Cerebellar nuclear complex (tissue), 1 donor: ENCODE results near the gene TFAP2A.

Source experiments
- DNase-seq, 2 experiments: peaks; one replicate each; lab custom pipeline; 2025; lab: John Stamatoyannopoulos, UW

TFAP2A gene

GRCh38 chr6:10399451-10399850, 15.4 kb downstream of the TFAP2A start:
- DNase-seq: no peak

GRCh38 chr6:10398446-10399218, 16.2 kb downstream of the TFAP2A start:
- no peak for DNase-seq

- DNase-seq: no peak
These were observed 17.0 kb downstream of the TFAP2A start for GRCh38 chr6:10397756-10398445.

- no peak for DNase-seq
These were observed 18.1 kb downstream of the TFAP2A start for GRCh38 chr6:10396785-10397184.

GRCh38 chr6:10395704-10396546, 18.9 kb downstream of the TFAP2A start:
- no peak for DNase-seq

GRCh38 chr6:10395171-10395703, 19.6 kb downstream of the TFAP2A start:
- no peak for DNase-seq

- DNase-seq: no peak
These were observed 21.2 kb downstream of the TFAP2A start for GRCh38 chr6:10393544-10394225.

- no peak for DNase-seq
These were observed 23.1 kb downstream of the TFAP2A start for GRCh38 chr6:10391799-10392198.

GRCh38 chr6:10391299-10391630, 23.6 kb downstream of the TFAP2A start:
- DNase-seq: no peak

- no peak for DNase-seq
These were observed 24.2 kb downstream of the TFAP2A start for GRCh38 chr6:10390495-10391298.

GRCh38 chr6:10389739-10390494, 25.0 kb downstream of the TFAP2A start:
- no peak for DNase-seq

- DNase-seq: no peak
These were observed 27.9 kb downstream of the TFAP2A start for GRCh38 chr6:10386756-10387654.

- DNase-seq: no peak
These were observed 28.7 kb downstream of the TFAP2A start for GRCh38 chr6:10386220-10386619.

GRCh38 chr6:10385524-10386132, 29.2 kb downstream of the TFAP2A start:
- DNase-seq: no peak

- no peak for DNase-seq
These were observed 30.0 kb downstream of the TFAP2A start for GRCh38 chr6:10384610-10385523.

- no peak for DNase-seq
These were observed 30.7 kb downstream of the TFAP2A start for GRCh38 chr6:10384091-10384609.

- no peak for DNase-seq
These were observed 31.4 kb downstream of the TFAP2A start for GRCh38 chr6:10383331-10384090.
